Measurements from ENCODE around the gene FAM163A. TPM values are rescaled to one million over a fixed set of nuclear protein-coding genes. Genes with fewer than 3 reads are reported as not detected.

Gene FAM163A
- total and polyA plus RNA-seq, 2 donors (not counting 1 experiment from before 2014, with no cell fraction given): not detected

- Histone ChIP-seq H3K27ac (ENCODE audit: insufficient read depth, low read length) (no peak overlapping the region), H3K9ac (ENCODE audit: insufficient read depth, low read length) (no peak overlapping the region), H3K36me3 (ENCODE audit: control insufficient read depth, insufficient read depth, low read length) (no peaks in the 10 kb centered on the region), H3K4me2 (ENCODE audit: extremely low read depth, insufficient read depth, low read length) (no peak overlapping the region), H3K9me3 (ENCODE audit: control insufficient read depth, insufficient read depth, low read depth, low read length) (no peaks in the 10 kb centered on the region), H3K4me3 (replicated peaks in 1 of 4; ENCODE audit: control extremely low read depth in 1 of 4, insufficient read depth in 1 of 4, low read depth in 3 of 4, low read length in 4 of 4) (no peak overlapping the region), H3K79me2 (ENCODE audit: control insufficient read depth, insufficient read depth, low read length) (no peaks in the 10 kb centered on the region), H3K4me1 (ENCODE audit: control insufficient read depth, extremely low read depth, insufficient read depth, low read length) (no peaks in the 10 kb centered on the region), H2AFZ (ENCODE audit: low read length) (no peak overlapping the region), H3K27me3 (ENCODE audit: control insufficient read depth, insufficient read depth, low read length) (no peaks in the 10 kb centered on the region), H4K20me1 (ENCODE audit: control insufficient read depth, extremely low read depth, insufficient read depth, low read length) (no peaks in the 10 kb centered on the region)
- peak in 1 of 2 donors; percentile 20 for DNase-seq (ENCODE audit: low read depth in 2 of 2)
- no peak for TF ChIP-seq CTCF (conservative IDR thresholded peaks at IDR 0.05 in 1 of 2, IDR thresholded peaks at IDR 0.05 in 1 of 2; ENCODE audit: low read depth in 1 of 2, low read length in 2 of 2)
- no peak for TF ChIP-seq EZH2 (IDR thresholded peaks at IDR 0.05; ENCODE audit: low read length, missing control alignments)
Measured at GRCh38 chr1:179753061-179753460, 10.0 kb downstream of the FAM163A start.

GRCh38 chr1:179754041-179754624 lies 11.0 kb downstream of the FAM163A start:
- no peaks in the 10 kb centered on the region for H3K27me3 ChIP-seq (ENCODE audit: control insufficient read depth, insufficient read depth, low read length)

GRCh38 chr1:179757933-179758332 lies 14.8 kb downstream of the FAM163A start:
- no peaks in the 10 kb centered on the region for H3K79me2 ChIP-seq (ENCODE audit: control insufficient read depth, insufficient read depth, low read length)
- no peak overlapping the region for H3K9ac ChIP-seq (ENCODE audit: insufficient read depth, low read length)
- H3K4me3 ChIP-seq (replicated peaks in 1 of 4; ENCODE audit: control extremely low read depth in 1 of 4, insufficient read depth in 1 of 4, low read depth in 3 of 4, low read length in 4 of 4): no peak overlapping the region
- H3K4me2 ChIP-seq (ENCODE audit: extremely low read depth, insufficient read depth, low read length): no peak overlapping the region
- peaks cover 2% of the 10 kb centered on the region for H3K27me3 ChIP-seq (ENCODE audit: control insufficient read depth, insufficient read depth, low read length)
- H3K4me1 ChIP-seq (ENCODE audit: control insufficient read depth, extremely low read depth, insufficient read depth, low read length): no peaks in the 10 kb centered on the region
- DNase-seq (ENCODE audit: low read depth in 2 of 2): no peak
- H3K27ac ChIP-seq (ENCODE audit: insufficient read depth, low read length): no peak overlapping the region
- H3K36me3 ChIP-seq (ENCODE audit: control insufficient read depth, insufficient read depth, low read length): no peaks in the 10 kb centered on the region
- H3K9me3 ChIP-seq (ENCODE audit: control insufficient read depth, insufficient read depth, low read depth, low read length): no peaks in the 10 kb centered on the region
- TF ChIP-seq CTCF (conservative IDR thresholded peaks at IDR 0.05 in 1 of 2, IDR thresholded peaks at IDR 0.05 in 1 of 2; ENCODE audit: low read depth in 1 of 2, low read length in 2 of 2) (no peak), EZH2 (IDR thresholded peaks at IDR 0.05; ENCODE audit: low read length, missing control alignments) (no peak)
- H4K20me1 ChIP-seq (ENCODE audit: control insufficient read depth, extremely low read depth, insufficient read depth, low read length): no peaks in the 10 kb centered on the region
- no peak overlapping the region for H2AFZ ChIP-seq (ENCODE audit: low read length)

More at GRCh38 chr1:179754041-179754624, 11.0 kb downstream of the FAM163A start:
- no peak overlapping the region for H3K4me3 ChIP-seq (replicated peaks in 1 of 4; ENCODE audit: control extremely low read depth in 1 of 4, insufficient read depth in 1 of 4, low read depth in 3 of 4, low read length in 4 of 4)
- DNase-seq (ENCODE audit: low read depth in 2 of 2): peak; percentile 64 to 89
- no peak for TF ChIP-seq EZH2 (IDR thresholded peaks at IDR 0.05; ENCODE audit: low read length, missing control alignments)
- H3K79me2 ChIP-seq (ENCODE audit: control insufficient read depth, insufficient read depth, low read length): no peaks in the 10 kb centered on the region
- no peak overlapping the region for H3K4me2 ChIP-seq (ENCODE audit: extremely low read depth, insufficient read depth, low read length)
- no peak overlapping the region for H2AFZ ChIP-seq (ENCODE audit: low read length)
- no peaks in the 10 kb centered on the region for H3K9me3 ChIP-seq (ENCODE audit: control insufficient read depth, insufficient read depth, low read depth, low read length)
- no peak overlapping the region for H3K9ac ChIP-seq (ENCODE audit: insufficient read depth, low read length)
- H3K27ac ChIP-seq (ENCODE audit: insufficient read depth, low read length): no peak overlapping the region
- no peaks in the 10 kb centered on the region for H3K4me1 ChIP-seq (ENCODE audit: control insufficient read depth, extremely low read depth, insufficient read depth, low read length)
- no peaks in the 10 kb centered on the region for H3K36me3 ChIP-seq (ENCODE audit: control insufficient read depth, insufficient read depth, low read length)
- H4K20me1 ChIP-seq (ENCODE audit: control insufficient read depth, extremely low read depth, insufficient read depth, low read length): no peaks in the 10 kb centered on the region

All from fibroblast of lung (primary cell).